ENCODE measurements around the gene NMNAT1. TPM values are rescaled to one million over a fixed set of nuclear protein-coding genes. Genes with fewer than 3 reads are reported as not detected.

Gene NMNAT1
- total RNA-seq, 3 donors from 2014 or later (not counting 1 experiment from before 2014, with no cell fraction given) = 2.6 to 4.7 (median 2.9) TPM

GRCh38 chr1:10031461-10031860 lies 88.2 kb downstream of the NMNAT1 start:
- peak overlapping the region; percentile 25 for H3K4me3 Mint-ChIP-seq
- H3K9me3 Mint-ChIP-seq = no peaks in the 10 kb centered on the region
- no peak for TF ChIP-seq CTCF (IDR thresholded peaks at IDR 0.05)

GRCh38 chr1:10032590-10033358 lies 89.5 kb downstream of the NMNAT1 start, which contains the start of gene UBE4B:
Gene UBE4B (plus strand): TSS chr1:10032958. CDS start chr1:10033671, 713 bp downstream.
- under 1% methylated on average over 61 of the region's 73 CpGs for WGBS (ENCODE audit: insufficient coverage)
- peak; percentile 99 to 100 for DNase-seq
- intact Hi-C loops (cut with micrococcal nuclease) = loop anchor here (1.0 to 2.0 kb wide), 4 partner anchors 82 to 157 kb away; partner anchors contain the start of genes CTNNBIP1, LZIC and NMNAT1
- Mint-ChIP-seq H3K9me3 (no peaks in the 10 kb centered on the region), H3K36me3 (no peaks in the 10 kb centered on the region), H3K4me3 (peak within 1 kb of the TSS; percentile 93), H3K27ac (peak within 1 kb of the TSS; percentile 83 to 98), H3K27me3 (ENCODE audit: low read depth in 2 of 2) (no peaks in the 10 kb centered on the region), H3K4me1 (peaks cover 24% of the 10 kb centered on the region in 2 donors)
- peak within 1 kb of the TSS; percentile 91 for H3K4me3 ChIP-seq (ENCODE audit: low read length)
- no peaks in the 10 kb centered on the region for H3K27me3 ChIP-seq (ENCODE audit: control insufficient read depth, insufficient read depth, low read length)
- peak; percentile 79 for TF ChIP-seq CTCF (IDR thresholded peaks at IDR 0.05)
- H3K9me3 ChIP-seq (ENCODE audit: control insufficient read depth, insufficient read depth, low read length) = no peaks in the 10 kb centered on the region
- peaks cover 11% of the 10 kb centered on the region for H3K4me1 ChIP-seq (ENCODE audit: control insufficient read depth, insufficient read depth, low read length)
- peak; percentile 96 to 100 (median 96) for ATAC-seq
- H3K27ac ChIP-seq (ENCODE audit: low read length) = peak within 1 kb of the TSS; percentile 88
- H3K36me3 ChIP-seq (ENCODE audit: control insufficient read depth, insufficient read depth, low read length) = peaks cover 14% of the 10 kb centered on the region

More at GRCh38 chr1:10031461-10031860, 88.2 kb downstream of the NMNAT1 start:
- H3K4me3 ChIP-seq (ENCODE audit: low read length) = no peak overlapping the region
- no CpG with 5 or more reads among the region's 3 CpGs for WGBS (ENCODE audit: insufficient coverage)
- Mint-ChIP-seq H3K27me3 (ENCODE audit: low read depth in 2 of 2) (no peaks in the 10 kb centered on the region), H3K36me3 (no peaks in the 10 kb centered on the region), H3K27ac (no peak overlapping the region), H3K4me1 (peaks cover 24% of the 10 kb centered on the region in 2 donors)
- no peak for ATAC-seq
- H3K27me3 ChIP-seq (ENCODE audit: control insufficient read depth, insufficient read depth, low read length) = no peaks in the 10 kb centered on the region
- H3K36me3 ChIP-seq (ENCODE audit: control insufficient read depth, insufficient read depth, low read length) = peaks cover 5% of the 10 kb centered on the region
- no peak overlapping the region for H3K27ac ChIP-seq (ENCODE audit: low read length)
- intact Hi-C loops (cut with micrococcal nuclease) = no loop called here
- H3K4me1 ChIP-seq (ENCODE audit: control insufficient read depth, insufficient read depth, low read length) = peaks cover 11% of the 10 kb centered on the region
- no peak for DNase-seq
- H3K9me3 ChIP-seq (ENCODE audit: control insufficient read depth, insufficient read depth, low read length) = no peaks in the 10 kb centered on the region

GRCh38 chr1:10033359-10033845 lies 90.1 kb downstream of the NMNAT1 start:
- peak; percentile 12 to 41 (median 21) for ATAC-seq
- DNase-seq = peak in 1 of 2 donors; percentile 19

More at GRCh38 chr1:10033359-10033845, 90.1 kb downstream of the NMNAT1 start:
- Histone ChIP-seq H3K4me1 (ENCODE audit: control insufficient read depth, insufficient read depth, low read length) (peaks cover 11% of the 10 kb centered on the region), H3K27ac (ENCODE audit: low read length) (peak overlapping the region; percentile 88), H3K36me3 (ENCODE audit: control insufficient read depth, insufficient read depth, low read length) (peaks cover 18% of the 10 kb centered on the region), H3K27me3 (ENCODE audit: control insufficient read depth, insufficient read depth, low read length) (no peaks in the 10 kb centered on the region), H3K4me3 (ENCODE audit: low read length) (peak overlapping the region; percentile 91), H3K9me3 (ENCODE audit: control insufficient read depth, insufficient read depth, low read length) (no peaks in the 10 kb centered on the region)
- intact Hi-C loops (cut with micrococcal nuclease) = loop anchor here (2.0 kb wide), 1 partner anchor 91 kb away; the partner anchor contains the start of genes LZIC and NMNAT1
- under 1% methylated on average over 19 of the region's 19 CpGs for WGBS (ENCODE audit: insufficient coverage)
- Mint-ChIP-seq H3K27ac (peak overlapping the region; percentile 83 to 98), H3K27me3 (ENCODE audit: low read depth in 2 of 2) (no peaks in the 10 kb centered on the region), H3K9me3 (no peaks in the 10 kb centered on the region), H3K4me3 (peak overlapping the region; percentile 93), H3K4me1 (peaks cover 24% of the 10 kb centered on the region in 2 donors), H3K36me3 (no peaks in the 10 kb centered on the region)
- no peak for TF ChIP-seq CTCF (IDR thresholded peaks at IDR 0.05)

Other genes starting within 250 kb of the NMNAT1 start
- gene CLSTN1, start 119.5 kb upstream of the NMNAT1 start, total RNA-seq = 100 to 1,000 TPM in 1 of 3 donors, 10 to 100 TPM in 2; 83.1 to 114 (median 94.5) TPM
- 10 to 100 TPM; 26.4 to 31.0 (median 29.8) TPM for gene CTNNBIP1, start 33.2 kb upstream of the NMNAT1 start, total RNA-seq
- gene LZIC, start 84 bp upstream of the NMNAT1 start, total RNA-seq = 10 to 100 TPM; 19.5 to 21.9 (median 21.7) TPM
- gene RBP7, start 53.8 kb downstream of the NMNAT1 start, total RNA-seq = 1 to 10 TPM in 2 of 3 donors, under 1 TPM in 1; 0.89 to 2.3 (median 1.5) TPM
- 10 to 100 TPM; 37.0 to 48.0 (median 41.4) TPM for gene UBE4B, start 89.5 kb downstream of the NMNAT1 start, total RNA-seq